Lower leg skin (tissue), 4 donors: ENCODE measurements around the gene MATCAP1. TPM values are rescaled to one million over a fixed set of nuclear protein-coding genes. Genes with fewer than 3 reads are reported as not detected.

Experiments
- DNase-seq, 2 donors: peaks; one replicate each; pipeline ENCODE4 v3.0.0-alpha.2; 2019; ENCODE audit warnings: low spot score in 2 of 2
- H3K4me3 ChIP-seq: fragments of 200-600 bp; sonication (generic); 2 replicates; pipeline ENCODE4 v1.5.1; 2017; ENCODE audit warnings: mild to moderate bottlenecking, low read depth; ENCODE audit not compliant: poor library complexity, severe bottlenecking
- CTCF ChIP-seq, 3 donors: fragments of 450-650 bp; IDR thresholded peaks; one replicate each; pipeline ENCODE4 v1.5.1; 2016; ENCODE audit warnings: antibody characterized with exemption in 3 of 3, mild to moderate bottlenecking in 3 of 3, moderate library complexity in 2 of 3
- POLR2A ChIP-seq, 2 donors: fragments of 450-650 bp; IDR thresholded peaks; one replicate each; pipeline ENCODE4 v1.6.1; 2016 to 2017; ENCODE audit warnings: antibody characterized with exemption in 2 of 2, mild to moderate bottlenecking in 1 of 2, moderate library complexity in 1 of 2
- WGBS, 2 donors: methylation state at CpG; one replicate each; pipeline ENCODE4 v1.1.5; 2018; 5-methylcytosine and 5-hydroxymethylcytosine counted together
- intact Hi-C: fragments of 100-400 bp; cut with DNase I; formaldehyde crosslinking; loops from one replicate; pipeline ENCODE4 v1.15.0; 2023; ENCODE audit warnings: low total_unique reads
- total RNA-seq, 4 donors: library from RNA; depleted of rRNA; stranded (reverse); fragments of >200 nt; gene quantifications; one replicate each; pipeline ENCODE4 v1.1.0, GENCODE V29; 2016

The MATCAP1 gene
- total RNA-seq, 4 donors from 2014 or later: 5.1 to 8.9 (median 7.3) TPM

GRCh38 chr16:67204076-67204475 is 20.3 kb upstream of the MATCAP1 start:
- WGBS, 2 donors: 80 to 86% methylated on average over 1 to 3 of the region's 4 CpGs
- DNase-seq: no peak
- H3K4me3 ChIP-seq: no peak overlapping the region
- TF ChIP-seq POLR2A (IDR thresholded peaks at IDR 0.05): no peak
- TF ChIP-seq CTCF (IDR thresholded peaks at IDR 0.05): no peak
- intact Hi-C loops: no loop called here

- 87 to 89% methylated on average over 19 to 23 of the region's 23 CpGs for WGBS, 2 donors
- DNase-seq: no peak
- H3K4me3 ChIP-seq: no peak overlapping the region
- intact Hi-C loops: no loop called here
- no peak for TF ChIP-seq POLR2A (IDR thresholded peaks at IDR 0.05)
- TF ChIP-seq CTCF (IDR thresholded peaks at IDR 0.05): no peak
Measured at GRCh38 chr16:67202956-67203493, 19.3 kb upstream of the MATCAP1 start.

- TF ChIP-seq CTCF (IDR thresholded peaks at IDR 0.05) (no peak), POLR2A (IDR thresholded peaks at IDR 0.05) (no peak)
Measured at GRCh38 chr16:67202426-67202825, 18.7 kb upstream of the MATCAP1 start.

GRCh38 chr16:67201411-67202345 is 17.9 kb upstream of the MATCAP1 start:
- intact Hi-C loops: no loop called here
- no peak for TF ChIP-seq POLR2A (IDR thresholded peaks at IDR 0.05)
- no peak for TF ChIP-seq CTCF (IDR thresholded peaks at IDR 0.05)

More at GRCh38 chr16:67202426-67202825, 18.7 kb upstream of the MATCAP1 start:
- no peak overlapping the region for H3K4me3 ChIP-seq
- no peak for DNase-seq
- WGBS, 2 donors: 85 to 89% methylated on average over 8 to 12 of the region's 12 CpGs
- intact Hi-C loops: no loop called here

GRCh38 chr16:67200491-67200890 is 16.7 kb upstream of the MATCAP1 start:
- no peak for TF ChIP-seq POLR2A (IDR thresholded peaks at IDR 0.05)
- TF ChIP-seq CTCF (IDR thresholded peaks at IDR 0.05): no peak
- H3K4me3 ChIP-seq: no peak overlapping the region
- WGBS, 2 donors: 81 to 86% methylated on average over 5 to 7 of the region's 8 CpGs
- no peak for DNase-seq
- intact Hi-C loops: no loop called here

More at GRCh38 chr16:67201411-67202345, 17.9 kb upstream of the MATCAP1 start:
- H3K4me3 ChIP-seq: no peak overlapping the region
- WGBS, 2 donors: 92 to 94% methylated on average over 40 of the region's 40 CpGs
- DNase-seq: no peak
